Endothelial cell of umbilical vein (primary cell): ENCODE measurements around the gene EIF4A3. TPM values are rescaled to one million over a fixed set of nuclear protein-coding genes. Genes with fewer than 3 reads are reported as not detected.

ENCODE experiments used
- BruUV-seq: library from RNA; stranded (reverse); fragments of 400-500 nt; replicated peaks from 2 replicates; lab custom pipeline; 2021; lab: Mats Ljungman, UMichigan
- CTCF ChIA-PET: fragments of 300-600, 350-600 bp; sonication (Branson Sonifier 250); formaldehyde crosslinking; loops from one replicate; lab custom pipeline; 2021; ENCODE audit warnings: antibody characterized with exemption, inconsistent platforms; lab: Charles Lee
- POLR2A ChIA-PET: fragments of 300-600, 350-600 bp; sonication (Branson Sonifier 250); formaldehyde crosslinking; loops from one replicate; lab custom pipeline; 2021; ENCODE audit warnings: antibody characterized with exemption, inconsistent platforms; lab: Charles Lee
- DNase-seq: peaks from one replicate; pipeline ENCODE4 v3.0.0-alpha.2; 2011; ENCODE audit warnings: low read depth, low spot score
- FAIRE-seq: peaks from 2 replicates; lab custom pipeline; 2011; peaks lifted over from hg19 to GRCh38; lab: Jason Lieb, UNC
- H2AFZ ChIP-seq: 2 replicates; pipeline ENCODE4 v1.6.0; 2012; ENCODE audit warnings: low read depth, low read length, control low read depth, inconsistent platforms
- H3K27ac ChIP-seq: 2 replicates; pipeline ENCODE4 v1.5.1; 2011; ENCODE audit warnings: low read depth, mild to moderate bottlenecking, control low read depth, low read length, moderate library complexity; ENCODE audit not compliant: insufficient read depth
- H3K27me3 ChIP-seq, 2 experiments: 2 replicates each; pipeline versions ENCODE4 v1.6.0 to v1.6.1; 2011; ENCODE audit warnings: low read length in 2 of 2, mixed read lengths in 1 of 2; ENCODE audit not compliant: control insufficient read depth in 2 of 2, insufficient read depth in 2 of 2
- H3K36me3 ChIP-seq, 2 experiments: 2 replicates in 1 of 2; 3 replicates in 1 of 2; pipeline ENCODE4 v1.5.1; 2011; ENCODE audit warnings: low read length in 2 of 2, mild to moderate bottlenecking in 1 of 2, moderate library complexity in 1 of 2; ENCODE audit not compliant: control insufficient read depth in 2 of 2, insufficient read depth in 2 of 2; ENCODE audit errors: extremely low read depth in 1 of 2
- H3K4me1 ChIP-seq: 3 replicates; pipeline ENCODE4 v1.5.1; 2011; ENCODE audit warnings: mild to moderate bottlenecking, low read length; ENCODE audit not compliant: control insufficient read depth, insufficient read depth; ENCODE audit errors: extremely low read depth
- H3K4me2 ChIP-seq: 2 replicates; pipeline ENCODE4 v1.6.1; 2011; ENCODE audit warnings: low read length, control low read depth, mixed read lengths; ENCODE audit not compliant: insufficient read depth
- H3K4me3 ChIP-seq, 3 experiments: fragments of 200-600 bp in 1 of 3; sonication (generic), shearing (Covaris generic) in 1 of 3; replicated peaks in 1 of 3; 2 replicates each; pipeline ENCODE4 v1.5.1; 2011 to 2016; ENCODE audit warnings: control low read depth in 3 of 3, low read length in 3 of 3, mild to moderate bottlenecking in 2 of 3, inconsistent platforms in 1 of 3, low read depth in 1 of 3, moderate library complexity in 1 of 3; ENCODE audit not compliant: insufficient read depth in 1 of 3
- H3K79me2 ChIP-seq: 2 replicates; pipeline ENCODE4 v1.6.0; 2012; ENCODE audit warnings: low read length, inconsistent platforms; ENCODE audit not compliant: control insufficient read depth, insufficient read depth
- H3K9ac ChIP-seq: replicated peaks from 2 replicates; pipeline ENCODE3; 2011; ENCODE audit warnings: low read length, control low read depth; ENCODE audit not compliant: insufficient read depth; ENCODE audit errors: extremely low read depth
- H3K9me1 ChIP-seq: replicated peaks from 3 replicates; pipeline ENCODE4 v1.6.0; 2011; ENCODE audit warnings: mild to moderate bottlenecking, low read length; ENCODE audit not compliant: control insufficient read depth, insufficient read depth; ENCODE audit errors: extremely low read depth
- H3K9me3 ChIP-seq: replicated peaks from 2 replicates; pipeline ENCODE4 v1.5.1; 2012; ENCODE audit warnings: low read length, inconsistent platforms; ENCODE audit not compliant: control insufficient read depth, insufficient read depth
- H4K20me1 ChIP-seq: replicated peaks from 2 replicates; pipeline ENCODE3; 2011; ENCODE audit warnings: mild to moderate bottlenecking, low read length; ENCODE audit not compliant: control insufficient read depth, insufficient read depth; ENCODE audit errors: extremely low read depth
- EZH2 ChIP-seq: IDR thresholded peaks from 2 replicates; pipeline ENCODE4 v1.6.1; 2012; ENCODE audit warnings: borderline replicate concordance, low read depth, mild to moderate bottlenecking, moderate library complexity, low read length, inconsistent platforms; ENCODE audit not compliant: severe bottlenecking
- FOS ChIP-seq: IDR thresholded peaks from 2 replicates; pipeline ENCODE4 v1.6.1; 2011; ENCODE audit warnings: mild to moderate bottlenecking, low read length, moderate library complexity, borderline replicate concordance; ENCODE audit not compliant: insufficient read depth
- JUN ChIP-seq: IDR thresholded peaks from 2 replicates; pipeline ENCODE4 v1.6.1; 2011; ENCODE audit warnings: borderline replicate concordance, low read depth; ENCODE audit not compliant: insufficient read length, insufficient read depth
- MAX ChIP-seq: IDR thresholded peaks from 2 replicates; pipeline ENCODE4 v1.6.1; 2011; ENCODE audit not compliant: insufficient read depth, insufficient read length
- MYC ChIP-seq: IDR thresholded peaks from one replicate; pipeline ENCODE4 v1.6.1; 2011; ENCODE audit warnings: mild to moderate bottlenecking, low read depth, low read length
- POLR2A ChIP-seq: IDR thresholded peaks from 2 replicates; pipeline ENCODE4 v1.6.1; 2012; ENCODE audit warnings: low read depth, mild to moderate bottlenecking, control low read depth, low read length
- POLR2AphosphoS5 ChIP-seq: IDR thresholded peaks from 2 replicates; pipeline ENCODE4 v1.6.1; 2012; ENCODE audit warnings: low read depth, mild to moderate bottlenecking, control low read depth, low read length, moderate library complexity; ENCODE audit not compliant: insufficient read depth
- dilution Hi-C: fragments of 300-500 bp; cut with MboI; formaldehyde crosslinking; loops from one replicate; pipeline ENCODE4 v1.15.0; 2019; ENCODE audit warnings: low sequenced_read_pairs; ENCODE audit not compliant: extremely low pct_ligation_motif_present
- intact Hi-C: fragments of 100-400 bp; cut with micrococcal nuclease; formaldehyde crosslinking; loops from one replicate; pipeline ENCODE4 v1.10.0; 2022
- polyA plus RNA-seq, 4 experiments: library from polyadenylated mRNA; depleted of rRNA in 3 of 4; stranded (reverse) in 3 of 4; unstranded in 1 of 4; fragments of >200 nt; gene quantifications; 2 replicates each; pipeline versions ENCODE4 v1.2.1 to v1.2.3, GENCODE V29; 2011 to 2012; ENCODE audit warnings: missing spikeins in 1 of 4
- total RNA-seq: library from RNA; stranded (reverse); gene quantifications from 2 replicates; pipeline ENCODE4 v1.2.3, GENCODE V29; 2021
- TF ChIP-seq, protein P1 (sequence below), 2 donors: IDR thresholded peaks; 1 replicate in 1 of 2; 2 replicates in 1 of 2; pipeline ENCODE4 v1.5.1; 2011; ENCODE audit warnings: low read length in 2 of 2, mild to moderate bottlenecking in 2 of 2, moderate library complexity in 2 of 2, control low read depth in 1 of 2, inconsistent platforms in 1 of 2, low read depth in 1 of 2; ENCODE audit not compliant: insufficient read depth in 1 of 2; ENCODE audit errors: extremely low read depth in 1 of 2

Gene EIF4A3
- total and polyA plus RNA-seq, 2 donors (not counting 3 experiments of a cell fraction or from before 2014, with no cell fraction given), result 90.4 to 94.5 TPM

GRCh38 chr17:80177986-80178595 lies 31.2 kb upstream of the EIF4A3 start:
- no TSS peak for BruUV-seq

DNA sequence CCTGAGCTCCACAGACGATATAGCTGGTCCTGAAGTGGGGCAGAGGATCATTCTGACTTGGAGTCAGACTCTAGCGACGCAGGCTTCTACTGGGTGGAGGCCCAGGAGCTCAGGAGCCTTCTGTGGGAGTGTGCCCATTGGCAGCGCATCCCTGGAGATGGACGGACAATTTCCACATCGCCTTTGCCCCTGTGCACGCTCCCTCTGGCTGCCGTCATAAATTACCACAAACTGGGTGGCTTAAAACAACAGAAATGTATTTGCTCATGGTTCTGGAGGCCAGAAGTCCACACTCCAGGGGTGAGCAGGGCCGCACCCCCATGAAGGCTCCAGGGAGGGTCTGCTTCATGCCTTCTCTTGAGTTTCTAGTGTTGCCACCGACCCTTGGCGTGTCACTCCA lies 29.8 kb upstream of the EIF4A3 start:
- H2AFZ ChIP-seq, result no peak overlapping the region

More at GRCh38 chr17:80177986-80178595, 31.2 kb upstream of the EIF4A3 start:
- H3K9ac ChIP-seq, result no peak overlapping the region
- no peak overlapping the region for H2AFZ ChIP-seq
- no peaks in the 10 kb centered on the region for H3K79me2 ChIP-seq
- ChIA-PET POLR2A (no interaction called here), CTCF (interaction anchor here (1.0 to 3.9 kb wide), 6 partner anchors 9 to 183 kb away, joined by 3 to 18 read pairs (median 4); partner anchors contain the start of gene GAA)
- H3K4me2 ChIP-seq, result peak overlapping the region; percentile 14
- H3K36me3 ChIP-seq, result no peaks in the 10 kb centered on the region
- no peak overlapping the region for H3K4me3 ChIP-seq
- H3K27ac ChIP-seq, result no peak overlapping the region
- FAIRE-seq (peak; percentile 96), DNase-seq (peak; percentile 39)
- H3K9me1 ChIP-seq, result no peaks in the 10 kb centered on the region
- H3K9me3 ChIP-seq, result no peaks in the 10 kb centered on the region
- H4K20me1 ChIP-seq, result no peaks in the 10 kb centered on the region
- TF ChIP-seq FOS (no peak), POLR2AphosphoS5 (no peak), MAX (peak; percentile 4), EZH2 (no peak), POLR2A (no peak)
- intact Hi-C loops (loop anchor here (1.0 kb wide), 1 partner anchor 31 kb away; the partner anchor contains the start of gene EIF4A3), dilution Hi-C loops (no loop called here)
- H3K4me1 ChIP-seq, result peaks cover 7% of the 10 kb centered on the region
- H3K27me3 ChIP-seq, result peaks cover 13 to 18% of the 10 kb centered on the region in 2 experiments

More for the DNA sequence above, 29.8 kb upstream of the EIF4A3 start:
- intact Hi-C loops, result no loop called here
- H3K4me2 ChIP-seq, result no peak overlapping the region
- no peak overlapping the region for H3K4me3 ChIP-seq
- no peak overlapping the region for H3K27ac ChIP-seq
- H4K20me1 ChIP-seq, result no peaks in the 10 kb centered on the region
- BruUV-seq, result no TSS peak
- no peaks in the 10 kb centered on the region for H3K79me2 ChIP-seq
- H3K9me1 ChIP-seq, result no peaks in the 10 kb centered on the region
- FAIRE-seq, result no peak
- no peaks in the 10 kb centered on the region for H3K36me3 ChIP-seq
- no peaks in the 10 kb centered on the region for H3K9me3 ChIP-seq
- CTCF ChIA-PET, result interaction anchor here (3.9 kb wide), 1 partner anchor 19 kb away, joined by 18 read pairs; no protein-coding TSS in a partner anchor
- no peak for TF ChIP-seq MYC
- no peak for TF ChIP-seq FOS
- no peak for TF ChIP-seq JUN
- no peak for TF ChIP-seq POLR2A
- TF ChIP-seq, protein P1, sequence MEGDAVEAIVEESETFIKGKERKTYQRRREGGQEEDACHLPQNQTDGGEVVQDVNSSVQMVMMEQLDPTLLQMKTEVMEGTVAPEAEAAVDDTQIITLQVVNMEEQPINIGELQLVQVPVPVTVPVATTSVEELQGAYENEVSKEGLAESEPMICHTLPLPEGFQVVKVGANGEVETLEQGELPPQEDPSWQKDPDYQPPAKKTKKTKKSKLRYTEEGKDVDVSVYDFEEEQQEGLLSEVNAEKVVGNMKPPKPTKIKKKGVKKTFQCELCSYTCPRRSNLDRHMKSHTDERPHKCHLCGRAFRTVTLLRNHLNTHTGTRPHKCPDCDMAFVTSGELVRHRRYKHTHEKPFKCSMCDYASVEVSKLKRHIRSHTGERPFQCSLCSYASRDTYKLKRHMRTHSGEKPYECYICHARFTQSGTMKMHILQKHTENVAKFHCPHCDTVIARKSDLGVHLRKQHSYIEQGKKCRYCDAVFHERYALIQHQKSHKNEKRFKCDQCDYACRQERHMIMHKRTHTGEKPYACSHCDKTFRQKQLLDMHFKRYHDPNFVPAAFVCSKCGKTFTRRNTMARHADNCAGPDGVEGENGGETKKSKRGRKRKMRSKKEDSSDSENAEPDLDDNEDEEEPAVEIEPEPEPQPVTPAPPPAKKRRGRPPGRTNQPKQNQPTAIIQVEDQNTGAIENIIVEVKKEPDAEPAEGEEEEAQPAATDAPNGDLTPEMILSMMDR (IDR thresholded peaks at IDR 0.05; ENCODE audit: extremely low read depth in 1 of 2, insufficient read depth in 1 of 2, low read depth in 1 of 2, low read length in 2 of 2), result no peak
- TF ChIP-seq MAX, result no peak
- H3K9ac ChIP-seq, result no peak overlapping the region
- DNase-seq, result no peak
- dilution Hi-C loops, result no loop called here
- POLR2A ChIA-PET, result no interaction called here
- H3K4me1 ChIP-seq, result peaks cover 7% of the 10 kb centered on the region
- peaks cover 10 to 18% of the 10 kb centered on the region in 2 experiments for H3K27me3 ChIP-seq
